T-cell (primary cell): ENCODE measurements around the gene COL4A1. TPM values are rescaled to one million over a fixed set of nuclear protein-coding genes. Genes with fewer than 3 reads are reported as not detected.

Experiments used
- ATAC-seq, 4 experiments: fragments of 200-7000 bp in 3 of 4; fragments of 150-1000 bp in 1 of 4; cut with Tn5 transposase; replicated peaks in 1 of 4; 1 replicate in 3 of 4; 2 replicates in 1 of 4; pipeline ENCODE4 v1.10.0; 2021; ENCODE audit warnings: moderate library complexity in 3 of 4, mild to moderate bottlenecking in 2 of 4, moderate number of reproducible peaks in 1 of 4
- CTCF ChIA-PET, 2 donors: fragments of 300-600 bp; sonication (Branson Sonifier 250); formaldehyde crosslinking; loops; one replicate each; lab custom pipeline; 2022; ENCODE audit warnings: antibody characterized with exemption in 2 of 2; lab: Charles Lee
- POLR2A ChIA-PET, 2 donors: fragments of 300-600 bp; sonication (Branson Sonifier 250); formaldehyde crosslinking; loops; one replicate each; lab custom pipeline; 2022; ENCODE audit warnings: antibody characterized with exemption in 2 of 2; lab: Charles Lee
- DNase-seq, 35 experiments: peaks; one replicate each; pipeline versions ENCODE4 v3.0.0 to v3.0.0-alpha.2; 2013 to 2023
- H3K27ac ChIP-seq: one replicate; pipeline ENCODE4 v1.5.1; 2013; ENCODE audit warnings: low read length
- H3K27me3 ChIP-seq, 2 experiments: replicated peaks in 1 of 2; 1 replicate in 1 of 2; 2 replicates in 1 of 2; pipeline versions ENCODE4 v1.6.1 to v1.7.0; 2013; ENCODE audit warnings: low read length in 1 of 2, mixed read lengths in 1 of 2; ENCODE audit not compliant: control insufficient read depth in 2 of 2, insufficient read depth in 2 of 2; ENCODE audit errors: extremely low read depth in 1 of 2
- H3K36me3 ChIP-seq, 2 donors: 1 replicate in 1 of 2; 2 replicates in 1 of 2; pipeline versions ENCODE4 v1.6.1 to v1.7.0; 2013; ENCODE audit warnings: low read length in 1 of 2; ENCODE audit not compliant: control insufficient read depth in 2 of 2, insufficient read depth in 1 of 2; ENCODE audit errors: extremely low read depth in 1 of 2
- H3K4me1 ChIP-seq, 2 experiments: 1 replicate in 1 of 2; 2 replicates in 1 of 2; pipeline versions ENCODE4 v1.6.1 to v1.7.0; 2013; ENCODE audit warnings: low read length in 2 of 2, mixed read lengths in 1 of 2; ENCODE audit not compliant: insufficient read depth in 2 of 2, control insufficient read depth in 1 of 2; ENCODE audit errors: extremely low read depth in 1 of 2
- H3K4me3 ChIP-seq, 2 donors: 1 replicate in 1 of 2; 2 replicates in 1 of 2; pipeline versions ENCODE4 v1.5.1 to v1.7.0; 2013; ENCODE audit warnings: mild to moderate bottlenecking in 2 of 2, low read length in 1 of 2, moderate library complexity in 1 of 2; ENCODE audit not compliant: control insufficient read depth in 1 of 2; ENCODE audit errors: extremely low read depth in 1 of 2
- H3K9me3 ChIP-seq: 2 replicates; pipeline ENCODE4 v1.7.0; 2013
- H3K27ac Mint-ChIP-seq, 2 donors: one replicate each; pipeline ENCODE4 v1.8.0; 2020 to 2021; ENCODE audit warnings: mild to moderate bottlenecking in 2 of 2, mixed read lengths in 2 of 2
- H3K27me3 Mint-ChIP-seq, 2 donors: one replicate each; pipeline ENCODE4 v1.8.0; 2021 to 2022; ENCODE audit warnings: mixed read lengths in 2 of 2
- H3K36me3 Mint-ChIP-seq: one replicate; pipeline ENCODE4 v1.8.0; 2021; ENCODE audit warnings: mixed read lengths
- H3K4me1 Mint-ChIP-seq, 3 donors: one replicate each; pipeline ENCODE4 v1.8.0; 2020 to 2022; ENCODE audit warnings: mixed read lengths in 3 of 3, mild to moderate bottlenecking in 1 of 3
- H3K4me3 Mint-ChIP-seq, 3 donors: one replicate each; pipeline ENCODE4 v1.8.0; 2020 to 2022; ENCODE audit warnings: mild to moderate bottlenecking in 3 of 3, mixed read lengths in 3 of 3, moderate library complexity in 3 of 3
- H3K9me3 Mint-ChIP-seq, 3 donors: one replicate each; pipeline ENCODE4 v1.8.0; 2020 to 2022; ENCODE audit warnings: mixed read lengths in 3 of 3
- WGBS: methylation state at CpG from one replicate; pipeline ENCODE4 v1.1.5; 2013; ENCODE audit warnings: missing lambda C conversion rate; ENCODE audit not compliant: insufficient coverage; 5-methylcytosine and 5-hydroxymethylcytosine counted together
- total RNA-seq, 35 experiments: library from RNA in 6 of 35; stranded (reverse) in 6 of 35; fragments of 120-200 nt in 1 of 35; gene quantifications; one replicate each; pipeline versions ENCODE4 v1.2.1 to v1.2.4 and lab custom pipeline; 2013 to 2026

The COL4A1 gene
- total RNA-seq, 5 donors from 2014 or later (not counting 1 experiment from before 2014, with no cell fraction given) = 0.49 to 1.3 (median 0.85) TPM; not detected in 2

DNA sequence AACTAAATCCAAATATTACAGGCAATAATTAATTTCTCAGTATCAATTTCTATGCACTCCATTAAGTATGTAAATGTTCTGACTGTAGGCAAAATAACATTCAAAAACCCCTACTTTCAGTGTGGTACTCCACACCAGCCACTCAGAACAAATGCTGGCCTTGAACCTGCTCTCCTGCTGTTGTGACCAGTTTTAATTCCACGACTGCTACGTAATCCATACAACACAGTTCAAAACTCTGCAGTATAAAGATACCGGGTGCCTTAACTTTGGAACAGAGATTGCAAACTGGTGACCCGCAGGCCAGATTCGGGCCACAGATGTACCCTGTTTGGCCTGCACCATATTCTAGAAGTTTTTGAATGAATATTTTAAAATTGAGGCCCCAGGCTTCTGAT lies 30.4 kb downstream of the COL4A1 start:
- Mint-ChIP-seq H3K4me1 (no peaks in the 10 kb centered on the region), H3K27me3 (peaks cover 6 to 12% of the 10 kb centered on the region in 2 donors), H3K36me3 (no peaks in the 10 kb centered on the region), H3K9me3 (no peaks in the 10 kb centered on the region), H3K4me3 (no peak overlapping the region), H3K27ac (no peak overlapping the region)
- Histone ChIP-seq H3K27me3 (no peaks in the 10 kb centered on the region), H3K9me3 (no peaks in the 10 kb centered on the region), H3K27ac (no peak overlapping the region), H3K4me3 (no peak overlapping the region), H3K4me1 (no peaks in the 10 kb centered on the region), H3K36me3 (no peaks in the 10 kb centered on the region)
- DNase-seq (no peak), ATAC-seq (no peak)
- 81% methylated on average over 3 of the region's 5 CpGs for WGBS
- CTCF ChIA-PET = interaction anchor here in 1 of 2 donors (0.6 kb wide), 1 partner anchor 166 kb away, joined by 5 read pairs; no protein-coding TSS in a partner anchor
- POLR2A ChIA-PET = no interaction called here

- no peak overlapping the region for H3K4me3 Mint-ChIP-seq
These were observed 30.9 kb downstream of the COL4A1 start for GRCh38 chr13:110275931-110276552.

GRCh38 chr13:110274687-110275086 lies 32.3 kb downstream of the COL4A1 start:
- Mint-ChIP-seq H3K36me3 (no peaks in the 10 kb centered on the region), H3K27ac (no peak overlapping the region), H3K4me3 (no peak overlapping the region), H3K9me3 (no peaks in the 10 kb centered on the region), H3K4me1 (no peaks in the 10 kb centered on the region), H3K27me3 (peaks cover 6 to 10% of the 10 kb centered on the region in 2 donors)
- Histone ChIP-seq H3K27me3 (no peaks in the 10 kb centered on the region), H3K4me3 (no peak overlapping the region), H3K4me1 (no peaks in the 10 kb centered on the region), H3K36me3 (no peaks in the 10 kb centered on the region), H3K9me3 (no peaks in the 10 kb centered on the region), H3K27ac (no peak overlapping the region)
- CTCF ChIA-PET = no interaction called here
- DNase-seq = no peak
- WGBS = 88% methylated on average over 4 of the region's 5 CpGs
- no peak for ATAC-seq
- POLR2A ChIA-PET = no interaction called here

More at GRCh38 chr13:110275931-110276552, 30.9 kb downstream of the COL4A1 start:
- 60% methylated on average over 6 of the region's 16 CpGs for WGBS
- no peak overlapping the region for H3K27ac ChIP-seq
- no peaks in the 10 kb centered on the region for H3K27me3 ChIP-seq
- CTCF ChIA-PET = no interaction called here
- POLR2A ChIA-PET = no interaction called here
- Mint-ChIP-seq H3K4me1 (no peaks in the 10 kb centered on the region), H3K27me3 (peaks cover 6 to 14% of the 10 kb centered on the region in 2 donors), H3K36me3 (no peaks in the 10 kb centered on the region), H3K9me3 (no peaks in the 10 kb centered on the region), H3K27ac (no peak overlapping the region)
- no peaks in the 10 kb centered on the region for H3K9me3 ChIP-seq
- no peak for DNase-seq
- H3K4me3 ChIP-seq = no peak overlapping the region
- no peaks in the 10 kb centered on the region for H3K36me3 ChIP-seq
- H3K4me1 ChIP-seq = no peaks in the 10 kb centered on the region
- ATAC-seq = no peak

DNA sequence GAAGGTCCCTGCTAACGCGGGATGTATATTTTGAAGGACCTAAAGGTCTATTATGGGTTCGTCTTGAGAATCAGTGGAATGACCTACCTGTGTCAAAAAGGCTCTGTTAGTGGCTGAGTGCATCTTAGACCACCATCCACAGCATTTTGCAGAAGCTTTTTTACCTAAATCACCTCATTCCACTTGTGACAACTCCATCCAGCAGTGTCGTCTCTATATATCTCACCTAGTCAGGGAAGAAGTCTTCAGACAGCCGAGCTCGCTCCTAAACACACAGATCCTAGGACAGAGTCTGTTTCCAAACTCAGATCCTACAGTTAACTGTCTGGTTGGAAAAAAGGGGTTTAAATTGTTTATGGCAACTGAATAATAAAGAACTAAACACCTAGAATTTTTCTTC lies 33.7 kb downstream of the COL4A1 start:
- no peaks in the 10 kb centered on the region for H3K9me3 ChIP-seq
- no peaks in the 10 kb centered on the region for H3K36me3 ChIP-seq
- CTCF ChIA-PET = no interaction called here
- H3K9me3 Mint-ChIP-seq = no peaks in the 10 kb centered on the region
- no peak overlapping the region for H3K4me3 Mint-ChIP-seq
- H3K27me3 ChIP-seq = peaks cover 0 to 4% of the 10 kb centered on the region in 2 experiments
- no peaks in the 10 kb centered on the region for H3K4me1 ChIP-seq
- POLR2A ChIA-PET = no interaction called here
- no peak overlapping the region for H3K4me3 ChIP-seq
- no peak overlapping the region for H3K27ac Mint-ChIP-seq
- peaks cover 3 to 5% of the 10 kb centered on the region in 2 donors for H3K27me3 Mint-ChIP-seq
- no peak for ATAC-seq
- H3K4me1 Mint-ChIP-seq = no peaks in the 10 kb centered on the region
- WGBS = 83% methylated on average over 4 of the region's 6 CpGs
- no peak for DNase-seq
- H3K36me3 Mint-ChIP-seq = no peaks in the 10 kb centered on the region
- no peak overlapping the region for H3K27ac ChIP-seq

DNA sequence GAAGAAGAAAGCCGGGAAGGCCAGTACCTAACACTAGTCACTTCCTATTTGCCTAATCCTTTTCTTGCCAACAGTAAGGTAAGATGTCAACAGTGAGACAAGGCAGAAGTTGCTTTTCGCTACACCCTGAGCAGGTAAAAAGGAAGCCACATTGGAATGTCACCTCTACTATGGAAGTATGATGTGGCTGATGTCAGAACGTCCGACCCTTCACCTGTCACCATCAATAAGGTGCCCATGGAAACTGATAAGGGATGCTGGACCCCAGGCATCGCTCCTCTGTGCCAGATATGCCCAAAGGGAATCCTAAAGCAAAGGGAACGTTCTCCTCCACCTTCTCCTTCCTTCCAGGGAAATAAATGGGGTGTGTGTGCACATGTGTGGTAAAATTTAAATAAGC lies 34.3 kb downstream of the COL4A1 start:
- H3K4me3 ChIP-seq = no peak overlapping the region
- Mint-ChIP-seq H3K27me3 (peaks cover 3 to 5% of the 10 kb centered on the region in 2 donors), H3K36me3 (no peaks in the 10 kb centered on the region), H3K27ac (no peak overlapping the region), H3K4me1 (no peaks in the 10 kb centered on the region), H3K9me3 (no peaks in the 10 kb centered on the region), H3K4me3 (no peak overlapping the region)
- no CpG with 5 or more reads among the region's 6 CpGs for WGBS
- H3K27ac ChIP-seq = no peak overlapping the region
- H3K27me3 ChIP-seq = peaks cover 0 to 4% of the 10 kb centered on the region in 2 experiments
- POLR2A ChIA-PET = no interaction called here
- CTCF ChIA-PET = no interaction called here
- DNase-seq = no peak
- H3K36me3 ChIP-seq = no peaks in the 10 kb centered on the region
- H3K4me1 ChIP-seq = no peaks in the 10 kb centered on the region
- no peak for ATAC-seq
- no peaks in the 10 kb centered on the region for H3K9me3 ChIP-seq

DNA sequence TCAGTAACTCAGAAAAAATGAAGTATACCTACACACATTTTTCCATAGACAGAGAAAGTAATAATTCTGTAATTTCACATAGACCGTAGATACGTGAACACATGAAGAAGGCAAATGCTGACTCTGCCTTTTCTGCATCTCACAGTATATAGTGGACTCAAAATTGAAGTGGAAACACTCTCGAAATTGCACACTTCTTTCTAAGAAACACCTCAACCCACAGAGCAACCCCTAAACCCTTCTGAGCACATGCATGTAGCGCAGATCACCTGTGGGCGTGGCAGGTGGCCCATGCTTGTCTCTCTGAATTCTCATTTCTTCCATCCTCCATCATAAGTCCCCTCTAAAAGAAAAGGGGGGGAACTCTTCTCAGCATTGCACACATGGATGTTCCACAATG lies 34.7 kb downstream of the COL4A1 start:
- Mint-ChIP-seq H3K4me1 (no peaks in the 10 kb centered on the region), H3K9me3 (no peaks in the 10 kb centered on the region), H3K27ac (no peak overlapping the region), H3K27me3 (peaks cover 3 to 5% of the 10 kb centered on the region in 2 donors), H3K4me3 (no peak overlapping the region), H3K36me3 (no peaks in the 10 kb centered on the region)
- ChIA-PET POLR2A (no interaction called here), CTCF (no interaction called here)
- no peaks in the 10 kb centered on the region for H3K4me1 ChIP-seq
- peaks cover 0 to 4% of the 10 kb centered on the region in 2 experiments for H3K27me3 ChIP-seq
- no peak for DNase-seq
- H3K36me3 ChIP-seq = no peaks in the 10 kb centered on the region
- H3K4me3 ChIP-seq = no peak overlapping the region
- no peak overlapping the region for H3K27ac ChIP-seq
- no peaks in the 10 kb centered on the region for H3K9me3 ChIP-seq
- ATAC-seq = no peak
- 92% methylated on average over 2 of the region's 5 CpGs for WGBS
